Dermis microvascular lymphatic vessel endothelial cell (primary cell): ENCODE measurements around the gene SUPT3H. TPM values are rescaled to one million over a fixed set of nuclear protein-coding genes. Genes with fewer than 3 reads are reported as not detected.
"Not testable (repeated sequence)": the region's sequence is repeated elsewhere in the genome, so short reads cannot be mapped to it uniquely, and the experiment has no call there.

Experiments used
- DNase-seq, 2 donors: peaks; one replicate each; pipeline versions ENCODE4 v3.0.0 to v3.0.0-alpha.2; 2010; ENCODE audit warnings: low read depth in 2 of 2
- total RNA-seq: library from RNA; depleted of rRNA; stranded (reverse); fragments of >200 nt; gene quantifications from 2 replicates; pipeline ENCODE4 v1.2.1, GENCODE V29; 2014

SUPT3H gene
- total RNA-seq, 1 donor from 2014 or later = 2.3 TPM

GRCh38 chr6:45326698-45327417 lies 50.9 kb downstream of the SUPT3H start:
- DNase-seq = no peak

- no peak for DNase-seq
These were observed 54.0 kb downstream of the SUPT3H start for GRCh38 chr6:45323656-45324224.

GRCh38 chr6:45320349-45320748 lies 57.4 kb downstream of the SUPT3H start:
- no peak for DNase-seq

- peak in 1 of 2 donors; percentile 6 for DNase-seq
These were observed 63.6 kb downstream of the SUPT3H start for GRCh38 chr6:45314146-45314545.

GRCh38 chr6:45310118-45310788 lies 67.5 kb downstream of the SUPT3H start:
- no peak for DNase-seq

- DNase-seq = no peak
These were observed 72.2 kb downstream of the SUPT3H start for GRCh38 chr6:45305546-45305945.

- no peak for DNase-seq
These were observed 74.9 kb downstream of the SUPT3H start for GRCh38 chr6:45302832-45303231.

GRCh38 chr6:45301348-45302142 lies 76.2 kb downstream of the SUPT3H start:
- no peak for DNase-seq

- DNase-seq = no peak
These were observed 77.0 kb downstream of the SUPT3H start for GRCh38 chr6:45300736-45301135.

GRCh38 chr6:45299096-45299581 lies 78.6 kb downstream of the SUPT3H start:
- no peak for DNase-seq

- no peak for DNase-seq
These were observed 80.4 kb downstream of the SUPT3H start for GRCh38 chr6:45297320-45297719.

- not testable (repeated sequence) for DNase-seq
These were observed 83.6 kb downstream of the SUPT3H start for GRCh38 chr6:45294065-45294701.

GRCh38 chr6:45293306-45293705 lies 84.4 kb downstream of the SUPT3H start:
- DNase-seq = no peak

- DNase-seq = no peak
These were observed 87.8 kb downstream of the SUPT3H start for GRCh38 chr6:45289751-45290514.

- not testable (repeated sequence) for DNase-seq
These were observed 91.0 kb downstream of the SUPT3H start for GRCh38 chr6:45286707-45287106.

GRCh38 chr6:45278367-45278766 lies 99.4 kb downstream of the SUPT3H start:
- no peak for DNase-seq

- DNase-seq = not testable (repeated sequence)
These were observed 100.0 kb downstream of the SUPT3H start for GRCh38 chr6:45277741-45278140.

- no peak for DNase-seq
These were observed 102.4 kb downstream of the SUPT3H start for GRCh38 chr6:45275358-45275757.

- DNase-seq = no peak
These were observed 105.1 kb downstream of the SUPT3H start for GRCh38 chr6:45272626-45273025.

- DNase-seq = no peak
These were observed 112.5 kb downstream of the SUPT3H start for GRCh38 chr6:45265246-45265645.

GRCh38 chr6:45260696-45261095 lies 117.0 kb downstream of the SUPT3H start:
- no peak for DNase-seq
